Left lung (tissue), 10 donors: ENCODE results near the gene VCAN. TPM values are rescaled to one million over a fixed set of nuclear protein-coding genes. Genes with fewer than 3 reads are reported as not detected.

Experiments used
- ATAC-seq: fragments of 200-7000 bp; cut with Tn5 transposase; one replicate; pipeline ENCODE4 v1.9.1; 2020; ENCODE audit warnings: moderate library complexity
- DNase-seq, 4 donors: peaks; one replicate each; pipeline ENCODE4 v3.0.0-alpha.2; 2013 to 2020
- H3K27ac ChIP-seq, 2 donors: fragments of 200-600 bp; sonication (generic) in 1 of 2; one replicate each; pipeline versions ENCODE4 v1.5.0 to v1.8.0; 2020 to 2021
- H3K27me3 ChIP-seq, 2 donors: fragments of 200-600 bp; sonication (generic) in 1 of 2; one replicate each; pipeline versions ENCODE4 v1.5.0 to v1.8.0; 2020 to 2021
- H3K36me3 ChIP-seq, 2 donors: fragments of 200-600 bp; sonication (generic) in 1 of 2; one replicate each; pipeline versions ENCODE4 v1.5.0 to v1.8.0; 2020 to 2021
- H3K4me1 ChIP-seq, 2 donors: fragments of 200-600 bp; one replicate each; pipeline ENCODE4 v1.8.0; 2021
- H3K4me3 ChIP-seq, 2 donors: fragments of 200-600 bp; sonication (generic) in 1 of 2; one replicate each; pipeline versions ENCODE4 v1.5.0 to v1.8.0; 2020 to 2021; ENCODE audit warnings: mild to moderate bottlenecking in 1 of 2
- H3K9me3 ChIP-seq, 2 donors: fragments of 200-600 bp; sonication (generic) in 1 of 2; one replicate each; pipeline versions ENCODE4 v1.5.0 to v1.8.0; 2020 to 2021
- intact Hi-C, 2 donors: fragments of 100-400 bp; cut with DNase I; formaldehyde crosslinking; loops; one replicate each; pipeline versions ENCODE4 v1.11.2 to v1.14.2; 2022
- polyA plus RNA-seq, 6 donors: library from polyadenylated mRNA; unstranded; fragments of 120-200 nt; gene quantifications; one replicate each; pipeline ENCODE4 v1.2.1, GENCODE V29; 2013; ENCODE audit not compliant: insufficient read length in 6 of 6
- total RNA-seq, 2 donors: library from RNA; stranded (reverse); fragmentation: NEBNext Ultra II Directional; extraction: Animal tissue kit (Norgen Biotek cat#: 25700); gene quantifications; one replicate each; pipeline ENCODE4 v1.2.1, GENCODE V29; 2021
- TF ChIP-seq, protein P1 (sequence below), 2 donors: fragments of 200-600 bp; sonication (generic) in 1 of 2; IDR thresholded peaks; one replicate each; pipeline versions ENCODE4 v1.5.0 to v1.8.0; 2021; ENCODE audit warnings: antibody characterized with exemption in 2 of 2
- donor health status: DM: no; HTN: yes; CAD: no.
- donor health status: DM: no; HTN: no; CAD: no.

The VCAN gene
- total and polyA plus RNA-seq, 8 donors = 217 to 598 (median 513) TPM

DNA sequence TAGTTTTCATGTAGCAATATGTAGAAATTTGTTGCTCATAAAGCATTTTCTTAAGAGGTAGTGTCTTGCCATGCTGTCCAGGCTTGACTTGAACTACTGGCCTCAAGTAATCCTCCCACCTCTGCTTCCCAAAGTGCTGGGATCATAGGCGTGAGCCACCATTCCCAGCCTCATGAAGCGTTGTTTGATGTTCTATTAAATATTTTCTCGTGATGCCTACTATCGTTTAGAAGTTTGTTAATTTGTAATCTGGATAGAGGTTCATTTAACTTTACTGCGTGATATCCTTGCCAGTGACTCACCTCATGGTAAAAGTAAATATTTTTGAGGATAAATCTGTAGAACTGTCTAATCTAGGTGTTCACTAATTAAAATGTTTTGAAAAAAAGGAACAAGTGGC lies 82.6 kb downstream of the VCAN start:
- H3K36me3 ChIP-seq = peaks cover 0 to 33% of the 10 kb centered on the region in 2 donors
- intact Hi-C loops = no loop called here
- no peak overlapping the region for H3K27ac ChIP-seq
- TF ChIP-seq, protein P1, sequence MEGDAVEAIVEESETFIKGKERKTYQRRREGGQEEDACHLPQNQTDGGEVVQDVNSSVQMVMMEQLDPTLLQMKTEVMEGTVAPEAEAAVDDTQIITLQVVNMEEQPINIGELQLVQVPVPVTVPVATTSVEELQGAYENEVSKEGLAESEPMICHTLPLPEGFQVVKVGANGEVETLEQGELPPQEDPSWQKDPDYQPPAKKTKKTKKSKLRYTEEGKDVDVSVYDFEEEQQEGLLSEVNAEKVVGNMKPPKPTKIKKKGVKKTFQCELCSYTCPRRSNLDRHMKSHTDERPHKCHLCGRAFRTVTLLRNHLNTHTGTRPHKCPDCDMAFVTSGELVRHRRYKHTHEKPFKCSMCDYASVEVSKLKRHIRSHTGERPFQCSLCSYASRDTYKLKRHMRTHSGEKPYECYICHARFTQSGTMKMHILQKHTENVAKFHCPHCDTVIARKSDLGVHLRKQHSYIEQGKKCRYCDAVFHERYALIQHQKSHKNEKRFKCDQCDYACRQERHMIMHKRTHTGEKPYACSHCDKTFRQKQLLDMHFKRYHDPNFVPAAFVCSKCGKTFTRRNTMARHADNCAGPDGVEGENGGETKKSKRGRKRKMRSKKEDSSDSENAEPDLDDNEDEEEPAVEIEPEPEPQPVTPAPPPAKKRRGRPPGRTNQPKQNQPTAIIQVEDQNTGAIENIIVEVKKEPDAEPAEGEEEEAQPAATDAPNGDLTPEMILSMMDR (IDR thresholded peaks at IDR 0.05) = no peak
- ATAC-seq = no peak
- H3K4me1 ChIP-seq = no peaks in the 10 kb centered on the region
- no peak overlapping the region for H3K4me3 ChIP-seq
- DNase-seq = no peak
- no peaks in the 10 kb centered on the region for H3K27me3 ChIP-seq
- no peaks in the 10 kb centered on the region for H3K9me3 ChIP-seq

DNA sequence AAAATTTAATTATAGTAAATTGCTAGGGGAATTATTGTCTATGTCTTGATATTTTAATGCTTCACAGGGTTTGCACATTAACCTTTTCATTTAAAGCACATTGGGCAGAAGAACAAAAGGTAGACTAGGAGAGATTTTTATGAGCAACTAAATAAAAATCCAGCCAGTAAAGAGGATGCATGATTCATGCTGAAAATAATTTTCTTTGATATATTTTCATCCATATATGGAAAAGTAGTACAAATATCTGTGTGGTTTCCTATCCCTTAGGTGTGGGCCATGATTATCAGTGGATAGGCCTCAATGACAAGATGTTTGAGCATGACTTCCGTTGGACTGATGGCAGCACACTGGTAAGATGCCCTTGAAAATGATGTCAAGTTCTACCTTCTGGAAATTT lies 83.1 kb downstream of the VCAN start:
- Histone ChIP-seq H3K36me3 (peaks cover 0 to 31% of the 10 kb centered on the region in 2 donors), H3K4me3 (no peak overlapping the region), H3K27ac (no peak overlapping the region), H3K4me1 (no peaks in the 10 kb centered on the region), H3K27me3 (no peaks in the 10 kb centered on the region), H3K9me3 (no peaks in the 10 kb centered on the region)
- intact Hi-C loops = no loop called here
- ATAC-seq (no peak), DNase-seq (no peak)
- TF ChIP-seq, protein P1 (IDR thresholded peaks at IDR 0.05) = no peak

DNA sequence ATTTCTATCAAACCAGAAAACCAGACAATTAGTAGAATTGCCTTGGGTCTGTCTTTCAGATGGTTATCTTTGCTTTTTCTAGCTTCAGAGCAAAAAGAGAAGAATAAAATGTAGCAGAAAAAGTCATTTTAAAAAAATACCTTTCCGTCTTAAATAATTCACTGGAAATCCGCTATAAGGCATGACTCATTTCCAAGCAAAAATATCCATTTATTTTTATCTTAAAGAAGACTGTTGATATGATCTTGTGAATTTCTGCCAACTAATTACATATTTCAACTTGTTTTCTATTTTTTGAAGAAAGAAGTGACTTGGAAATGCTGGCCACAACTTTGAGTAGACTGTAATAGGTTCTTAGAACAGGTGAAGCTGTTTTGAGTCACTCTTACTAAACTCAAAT lies 83.7 kb downstream of the VCAN start:
- peaks cover 0 to 31% of the 10 kb centered on the region in 2 donors for H3K36me3 ChIP-seq
- no peak for ATAC-seq
- H3K27me3 ChIP-seq = no peaks in the 10 kb centered on the region
- H3K9me3 ChIP-seq = no peaks in the 10 kb centered on the region
- intact Hi-C loops = no loop called here
- no peak overlapping the region for H3K4me3 ChIP-seq
- no peak for DNase-seq
- no peaks in the 10 kb centered on the region for H3K4me1 ChIP-seq
- H3K27ac ChIP-seq = no peak overlapping the region
- TF ChIP-seq, protein P1 (IDR thresholded peaks at IDR 0.05) = no peak

DNA sequence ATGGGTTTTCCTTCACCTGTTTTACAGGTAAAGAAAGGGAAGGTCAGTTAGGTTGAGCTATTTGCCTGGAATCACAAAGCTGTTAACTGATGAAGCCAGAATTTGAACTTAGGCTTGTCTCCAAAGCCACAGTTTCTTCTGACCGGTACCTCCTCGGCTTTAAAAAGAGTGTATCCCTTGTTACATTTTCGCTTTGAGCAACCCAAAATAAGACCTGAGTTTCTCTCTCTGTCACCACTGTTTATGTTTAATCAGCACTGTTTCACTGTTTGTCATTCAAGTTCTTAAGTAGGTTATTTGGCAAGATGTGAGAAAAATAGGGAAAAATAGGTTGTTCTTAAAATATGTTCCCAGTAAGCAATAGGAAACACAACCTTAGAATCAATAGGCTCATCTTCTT lies 84.6 kb downstream of the VCAN start:
- H3K36me3 ChIP-seq = peaks cover 0 to 31% of the 10 kb centered on the region in 2 donors
- no peak overlapping the region for H3K27ac ChIP-seq
- intact Hi-C loops = no loop called here
- H3K4me3 ChIP-seq = no peak overlapping the region
- H3K27me3 ChIP-seq = no peaks in the 10 kb centered on the region
- H3K4me1 ChIP-seq = no peaks in the 10 kb centered on the region
- ATAC-seq (no peak), DNase-seq (no peak)
- no peaks in the 10 kb centered on the region for H3K9me3 ChIP-seq
- TF ChIP-seq, protein P1 (IDR thresholded peaks at IDR 0.05) = no peak

DNA sequence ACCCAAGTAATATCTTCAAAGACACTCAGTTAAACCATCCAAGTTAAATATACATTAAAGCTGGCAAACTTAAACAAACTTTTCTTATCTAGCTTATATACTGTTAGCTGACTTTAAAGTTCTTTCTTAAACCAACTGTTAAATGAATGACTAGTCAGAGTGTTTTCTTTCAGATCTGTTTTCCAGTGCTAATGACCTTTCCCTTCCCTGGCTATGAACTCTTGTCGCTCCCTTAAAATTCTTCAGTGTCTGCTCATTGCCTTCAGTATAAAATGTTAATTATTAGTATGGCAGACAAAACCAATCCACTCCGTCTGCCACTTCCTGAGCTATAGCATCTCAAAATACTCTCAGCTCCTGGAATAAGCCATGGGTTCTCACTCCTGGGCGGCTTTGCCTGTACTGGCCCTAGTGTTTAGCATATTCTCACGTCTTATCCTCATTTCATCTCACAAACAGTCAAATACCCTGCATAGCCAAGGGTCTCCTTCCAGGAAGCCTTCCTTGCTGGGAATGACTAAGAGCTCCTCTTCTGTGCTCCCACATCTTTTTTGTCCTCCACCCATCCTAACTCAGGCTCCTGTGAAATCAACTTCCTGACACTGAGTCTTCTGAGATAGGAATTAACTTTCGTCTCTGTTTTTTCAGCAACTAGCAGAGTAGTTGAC lies 87.7 kb downstream of the VCAN start:
- peaks cover 0 to 26% of the 10 kb centered on the region in 2 donors for H3K36me3 ChIP-seq
- DNase-seq (no peak), ATAC-seq (no peak)
- H3K27ac ChIP-seq = no peak overlapping the region
- intact Hi-C loops = no loop called here
- TF ChIP-seq, protein P1 (IDR thresholded peaks at IDR 0.05) = no peak
- no peak overlapping the region for H3K4me3 ChIP-seq
- H3K9me3 ChIP-seq = no peaks in the 10 kb centered on the region
- no peaks in the 10 kb centered on the region for H3K27me3 ChIP-seq
- H3K4me1 ChIP-seq = peaks cover 0 to 9% of the 10 kb centered on the region in 2 donors
